LNCAP (cell line): ENCODE measurements around the gene C3orf49.

Experiments
- TF ChIP-seq, protein P1 (sequence below): fragments of 450-650 bp; IDR thresholded peaks from 2 replicates; pipeline ENCODE4 v1.5.1; 2017; ENCODE audit warnings: mild to moderate bottlenecking

Gene C3orf49

DNA sequence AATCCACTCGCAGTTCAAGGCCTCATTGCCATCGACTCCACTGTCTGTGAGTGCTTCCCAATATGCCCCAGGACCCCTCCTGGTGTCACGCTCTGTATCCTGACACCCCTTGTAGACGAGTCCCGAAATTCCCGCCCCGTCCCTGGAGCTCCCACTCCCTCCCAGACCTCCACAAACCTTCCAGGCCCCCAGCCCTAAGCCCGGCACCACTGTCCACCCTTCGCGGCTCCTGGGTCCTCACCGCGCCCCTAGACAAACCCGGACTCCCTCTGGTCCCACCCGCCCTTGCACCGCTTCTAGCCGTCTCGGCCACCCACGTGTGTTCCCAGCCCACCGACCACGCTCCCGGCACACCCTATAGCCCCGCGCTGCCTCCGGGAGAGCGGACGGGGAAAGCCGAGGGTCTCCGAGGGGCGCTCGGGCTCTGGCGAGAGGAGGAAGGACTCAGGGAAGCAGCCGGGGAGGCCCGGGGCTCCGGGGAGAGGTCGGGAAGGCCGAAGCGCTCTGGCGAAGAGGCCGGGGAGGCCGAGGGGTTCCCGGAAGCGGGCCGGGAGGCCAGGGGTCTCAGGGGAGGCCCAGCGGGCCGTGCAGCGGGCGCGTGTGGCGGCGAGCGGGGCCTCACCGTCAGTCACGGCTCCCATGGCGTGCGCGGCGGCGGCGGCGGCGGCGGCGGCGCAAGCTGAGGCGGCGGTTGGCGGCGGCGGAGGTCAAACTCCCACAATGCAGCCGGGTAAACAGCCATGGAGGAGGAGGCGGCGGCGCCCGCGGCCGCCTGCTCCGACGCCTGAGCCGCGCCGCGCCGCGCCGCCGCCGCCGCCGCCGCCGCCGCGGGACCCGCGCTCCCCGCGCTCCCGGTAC, 44.3 kb downstream of the C3orf49 start, which contains the start of the genes ATXN7 and THOC7:
ATXN7 (plus strand) TSS at position 718 of the 858 bp plus-strand sequence. CDS start 48,732 bp downstream, outside the sequence.
THOC7 (minus strand) TSS at position 656 of the 858 bp plus-strand sequence; CDS start at position 641, 15 bp downstream.
- TF ChIP-seq, protein P1, sequence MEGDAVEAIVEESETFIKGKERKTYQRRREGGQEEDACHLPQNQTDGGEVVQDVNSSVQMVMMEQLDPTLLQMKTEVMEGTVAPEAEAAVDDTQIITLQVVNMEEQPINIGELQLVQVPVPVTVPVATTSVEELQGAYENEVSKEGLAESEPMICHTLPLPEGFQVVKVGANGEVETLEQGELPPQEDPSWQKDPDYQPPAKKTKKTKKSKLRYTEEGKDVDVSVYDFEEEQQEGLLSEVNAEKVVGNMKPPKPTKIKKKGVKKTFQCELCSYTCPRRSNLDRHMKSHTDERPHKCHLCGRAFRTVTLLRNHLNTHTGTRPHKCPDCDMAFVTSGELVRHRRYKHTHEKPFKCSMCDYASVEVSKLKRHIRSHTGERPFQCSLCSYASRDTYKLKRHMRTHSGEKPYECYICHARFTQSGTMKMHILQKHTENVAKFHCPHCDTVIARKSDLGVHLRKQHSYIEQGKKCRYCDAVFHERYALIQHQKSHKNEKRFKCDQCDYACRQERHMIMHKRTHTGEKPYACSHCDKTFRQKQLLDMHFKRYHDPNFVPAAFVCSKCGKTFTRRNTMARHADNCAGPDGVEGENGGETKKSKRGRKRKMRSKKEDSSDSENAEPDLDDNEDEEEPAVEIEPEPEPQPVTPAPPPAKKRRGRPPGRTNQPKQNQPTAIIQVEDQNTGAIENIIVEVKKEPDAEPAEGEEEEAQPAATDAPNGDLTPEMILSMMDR: no peak

DNA sequence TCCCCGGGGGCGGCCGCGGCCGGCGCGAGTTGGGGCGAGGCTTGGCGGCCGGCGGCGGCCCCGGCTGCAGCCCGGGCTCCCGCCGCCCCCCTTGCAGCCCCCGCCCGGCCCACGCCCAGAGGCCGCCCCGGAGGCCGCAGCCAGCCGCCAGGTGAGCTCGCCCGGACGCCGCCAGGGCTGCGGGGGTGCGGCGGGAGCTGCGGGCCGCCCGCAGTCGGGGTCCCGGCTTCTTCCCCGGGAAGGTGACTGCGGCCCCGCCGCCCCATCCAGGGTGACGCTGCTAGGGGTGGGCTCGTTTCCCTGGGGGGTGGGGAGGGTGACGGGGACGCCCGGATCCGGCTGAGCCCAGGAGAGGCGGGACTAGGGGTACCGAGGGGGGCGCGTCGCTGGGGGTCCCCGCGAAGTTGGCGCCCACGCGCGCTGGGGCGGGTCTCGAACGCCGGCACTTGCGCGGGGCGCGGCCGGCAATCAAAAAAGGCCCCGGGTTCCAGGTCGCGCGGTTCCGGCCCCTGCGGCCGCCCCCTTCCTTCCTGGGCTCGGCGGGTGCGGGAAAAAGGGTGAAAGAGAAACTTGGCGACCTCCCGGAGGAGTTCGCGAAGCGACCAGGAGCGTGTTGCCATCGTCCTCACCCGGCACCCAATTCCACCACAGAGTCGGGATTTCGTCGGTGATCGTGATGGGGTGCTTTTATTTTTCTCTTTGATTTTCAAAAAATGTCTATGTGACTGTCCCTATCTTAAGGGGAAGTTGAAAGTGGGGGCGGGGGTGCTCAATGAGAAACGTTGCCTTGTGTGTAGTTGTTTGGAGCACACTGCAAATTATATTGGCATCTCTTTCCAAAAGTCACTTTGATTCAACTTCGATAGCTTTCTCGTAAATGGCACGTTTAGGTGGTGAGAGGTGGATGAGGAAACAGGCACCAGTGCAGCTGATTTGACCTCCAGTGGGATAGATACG, 45.2 kb downstream of the C3orf49 start:
- TF ChIP-seq, protein P1: no peak

DNA sequence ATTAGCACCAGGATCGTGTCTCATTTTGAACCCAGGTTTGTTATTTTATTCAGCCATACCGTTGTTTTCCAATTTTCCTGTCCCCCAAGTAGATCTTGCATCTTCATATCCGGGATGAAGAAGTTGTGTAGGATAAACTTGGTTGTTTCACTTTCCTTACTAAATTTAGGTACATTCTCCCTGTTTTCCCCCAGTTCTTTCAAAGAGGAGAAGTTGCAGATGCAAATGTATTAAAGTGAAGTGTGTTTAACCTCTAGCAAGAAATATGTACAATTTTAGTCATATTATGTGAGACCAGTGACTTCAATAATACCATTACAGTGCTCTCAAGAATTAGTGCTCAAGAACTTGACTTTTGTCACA, 45.8 kb downstream of the C3orf49 start:
- TF ChIP-seq, protein P1: no peak

DNA sequence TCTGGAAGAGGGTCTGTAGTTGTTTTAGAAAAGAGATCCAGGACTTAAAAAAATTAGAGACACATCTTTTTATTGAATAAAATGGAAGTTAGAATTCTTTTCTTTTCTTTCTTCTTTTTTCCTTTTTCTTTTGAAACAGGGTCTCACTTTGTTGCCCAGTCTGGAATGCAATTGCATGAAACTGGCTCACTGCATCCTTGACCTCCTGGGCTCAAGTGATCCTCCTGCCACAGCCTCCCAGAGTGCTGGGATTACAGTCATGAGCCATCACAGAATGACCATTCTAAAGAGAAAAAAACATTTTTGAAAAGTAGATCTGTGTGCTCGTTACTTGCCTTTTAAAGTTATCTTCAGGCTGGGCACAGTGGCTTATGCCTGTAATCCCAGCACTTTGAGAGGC, 48.1 kb downstream of the C3orf49 start:
- TF ChIP-seq, protein P1: no peak

DNA sequence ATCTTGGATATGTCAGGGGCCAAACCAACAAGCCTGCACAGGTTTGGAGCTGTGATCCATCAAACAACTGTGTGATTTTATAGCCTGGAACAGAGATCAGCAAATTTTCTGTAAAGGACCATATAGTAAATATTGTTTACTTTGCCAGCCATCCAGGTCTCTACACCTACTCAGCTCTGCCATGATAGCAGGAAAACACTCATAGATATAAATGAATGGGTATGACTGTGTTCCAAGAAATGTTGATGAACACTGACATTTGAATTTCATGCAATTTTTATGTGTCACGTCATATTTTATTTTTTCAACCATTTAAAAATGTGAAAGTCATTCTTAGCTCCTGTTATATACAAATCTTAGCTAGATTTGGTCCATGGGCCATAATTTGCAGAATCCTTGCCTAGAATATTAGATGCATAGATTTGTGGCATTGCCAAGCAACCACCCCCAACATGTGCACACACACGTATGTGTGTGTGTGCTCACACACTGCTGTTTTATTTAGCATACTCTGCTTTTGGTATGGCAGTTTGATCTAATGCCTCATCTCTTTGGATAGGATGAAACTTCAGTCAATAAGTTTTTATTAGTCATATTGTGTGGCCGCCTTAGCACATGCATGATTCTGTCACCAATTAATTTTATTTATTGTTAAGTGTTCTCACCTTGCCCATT, 51.0 kb downstream of the C3orf49 start:
- TF ChIP-seq, protein P1: no peak

DNA sequence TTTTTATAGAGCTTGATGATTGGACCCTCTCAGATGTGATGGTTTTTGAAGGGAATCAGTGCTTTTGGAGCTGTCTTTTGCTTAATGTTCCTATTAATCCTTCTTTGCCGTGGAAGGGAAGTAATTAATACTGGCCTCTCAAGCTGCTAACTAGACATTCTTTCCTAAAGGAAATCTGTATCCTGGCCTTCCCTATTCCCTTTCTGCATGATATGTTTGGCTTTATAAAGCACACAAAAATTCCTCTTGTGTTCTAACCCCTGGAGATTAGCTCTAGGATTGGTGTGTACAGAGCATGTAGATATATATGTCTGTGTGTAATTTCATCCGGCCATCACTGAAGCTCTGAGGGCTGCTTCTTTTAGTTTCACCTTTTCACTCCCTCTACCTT, 51.5 kb downstream of the C3orf49 start:
- TF ChIP-seq, protein P1: no peak
